Ovary (tissue), 3 donors: Measurements from ENCODE around the gene PAX8.

ENCODE experiments used
- EP300 ChIP-seq: sonication (generic); formaldehyde crosslinking; IDR thresholded peaks from one replicate; pipeline ENCODE4 v1.6.1; 2017; ENCODE audit warnings: antibody characterized with exemption
- POLR2A ChIP-seq: fragments of 450-650 bp; IDR thresholded peaks from one replicate; pipeline ENCODE4 v1.6.1; 2017; ENCODE audit warnings: antibody characterized with exemption, mild to moderate bottlenecking, moderate library complexity
- TF ChIP-seq, protein P1 (sequence below), 3 donors: fragments of 450-650 bp in 2 of 3; fragments of 200-600 bp in 1 of 3; IDR thresholded peaks; one replicate each; pipeline versions ENCODE4 v1.5.1 to v1.8.0; 2016 to 2022; ENCODE audit warnings: antibody characterized with exemption in 3 of 3, mild to moderate bottlenecking in 1 of 3
- donor health status: DM: no; HTN: no; CAD: no.

DNA sequence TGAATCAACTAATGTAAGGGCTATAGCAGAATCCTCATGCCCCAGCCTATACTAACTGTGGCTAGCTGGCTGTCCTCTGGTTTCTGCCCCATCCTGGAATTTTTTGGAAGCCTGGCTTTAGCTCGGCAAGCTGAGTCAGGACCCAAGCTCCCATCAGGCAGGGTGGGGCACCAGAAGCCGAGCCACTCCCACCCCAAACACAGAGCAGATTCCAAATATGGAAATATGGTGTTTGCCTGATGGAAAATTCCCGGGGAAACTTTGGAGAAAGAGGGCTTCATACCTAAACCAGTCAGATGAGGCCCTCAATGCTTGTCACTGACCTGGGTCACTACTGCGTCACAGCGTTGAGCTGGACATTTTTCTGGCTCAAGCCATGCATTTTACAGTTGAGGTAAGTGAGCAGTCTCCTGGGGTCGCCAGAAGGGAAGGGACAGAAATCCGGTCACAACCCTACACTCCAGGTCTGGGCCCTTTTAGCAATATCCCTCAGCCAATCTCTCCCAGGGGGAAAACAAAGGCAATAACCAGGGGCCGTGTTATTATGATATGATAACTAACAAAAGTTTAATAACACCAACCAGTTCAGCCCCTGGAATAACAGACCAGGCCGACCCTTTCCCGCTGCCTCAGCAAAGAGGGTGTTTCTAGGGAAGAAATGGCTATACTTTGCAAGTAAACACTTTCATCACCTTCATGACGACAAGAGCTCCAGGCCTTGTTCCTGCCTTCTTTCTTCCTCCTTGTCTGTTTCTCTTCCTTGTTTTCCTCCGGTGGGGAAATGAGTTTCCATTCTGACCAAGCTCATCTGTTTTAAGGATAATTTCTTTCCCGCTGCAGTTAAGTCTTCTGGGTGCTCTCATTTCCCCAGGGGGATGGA, 67.3 kb downstream of the PAX8 start:
- TF ChIP-seq, protein P1, sequence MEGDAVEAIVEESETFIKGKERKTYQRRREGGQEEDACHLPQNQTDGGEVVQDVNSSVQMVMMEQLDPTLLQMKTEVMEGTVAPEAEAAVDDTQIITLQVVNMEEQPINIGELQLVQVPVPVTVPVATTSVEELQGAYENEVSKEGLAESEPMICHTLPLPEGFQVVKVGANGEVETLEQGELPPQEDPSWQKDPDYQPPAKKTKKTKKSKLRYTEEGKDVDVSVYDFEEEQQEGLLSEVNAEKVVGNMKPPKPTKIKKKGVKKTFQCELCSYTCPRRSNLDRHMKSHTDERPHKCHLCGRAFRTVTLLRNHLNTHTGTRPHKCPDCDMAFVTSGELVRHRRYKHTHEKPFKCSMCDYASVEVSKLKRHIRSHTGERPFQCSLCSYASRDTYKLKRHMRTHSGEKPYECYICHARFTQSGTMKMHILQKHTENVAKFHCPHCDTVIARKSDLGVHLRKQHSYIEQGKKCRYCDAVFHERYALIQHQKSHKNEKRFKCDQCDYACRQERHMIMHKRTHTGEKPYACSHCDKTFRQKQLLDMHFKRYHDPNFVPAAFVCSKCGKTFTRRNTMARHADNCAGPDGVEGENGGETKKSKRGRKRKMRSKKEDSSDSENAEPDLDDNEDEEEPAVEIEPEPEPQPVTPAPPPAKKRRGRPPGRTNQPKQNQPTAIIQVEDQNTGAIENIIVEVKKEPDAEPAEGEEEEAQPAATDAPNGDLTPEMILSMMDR (IDR thresholded peaks at IDR 0.05), result no peak
- TF ChIP-seq POLR2A (no peak), EP300 (no peak)
